ENCODE data around the gene CRAT.
"Not testable (repeated sequence)": the region's sequence is repeated elsewhere in the genome, so short reads cannot be mapped to it uniquely, and the experiment has no call there.

Gene CRAT

GRCh38 chr9:129113645-129114304 is 3.2 kb upstream of the CRAT start:
- in situ Hi-C loops (cut with MboI; ENCODE audit: low sequenced_read_pairs), result no loop called here

GRCh38 chr9:129112526-129112925 is 1.9 kb upstream of the CRAT start:
- in situ Hi-C loops (cut with MboI; ENCODE audit: low sequenced_read_pairs), result not testable (repeated sequence)

GRCh38 chr9:129111528-129112151 is 1.0 kb upstream of the CRAT start:
- in situ Hi-C loops (cut with MboI; ENCODE audit: low sequenced_read_pairs), result no loop called here

GRCh38 chr9:129109952-129110739 is 447 bp downstream of the CRAT start:
- in situ Hi-C loops (cut with MboI; ENCODE audit: low sequenced_read_pairs), result no loop called here

GRCh38 chr9:129109537-129109903 is 1.1 kb downstream of the CRAT start:
- in situ Hi-C loops (cut with MboI; ENCODE audit: low sequenced_read_pairs), result no loop called here

GRCh38 chr9:129108805-129109536 is 1.6 kb downstream of the CRAT start:
- in situ Hi-C loops (cut with MboI; ENCODE audit: low sequenced_read_pairs), result no loop called here

GRCh38 chr9:129108083-129108804 is 2.3 kb downstream of the CRAT start:
- in situ Hi-C loops (cut with MboI; ENCODE audit: low sequenced_read_pairs), result no loop called here

- in situ Hi-C loops (cut with MboI; ENCODE audit: low sequenced_read_pairs), result no loop called here
These were observed 2.9 kb downstream of the CRAT start for GRCh38 chr9:129107651-129108050.

- in situ Hi-C loops (cut with MboI; ENCODE audit: low sequenced_read_pairs), result no loop called here
These were observed 4.5 kb downstream of the CRAT start for GRCh38 chr9:129105857-129106694.

- in situ Hi-C loops (cut with MboI; ENCODE audit: low sequenced_read_pairs), result no loop called here
These were observed 6.5 kb downstream of the CRAT start for GRCh38 chr9:129104051-129104450.

- in situ Hi-C loops (cut with MboI; ENCODE audit: low sequenced_read_pairs), result no loop called here
These were observed 7.0 kb downstream of the CRAT start for GRCh38 chr9:129103595-129103965.

- in situ Hi-C loops (cut with MboI; ENCODE audit: low sequenced_read_pairs), result no loop called here
These were observed 7.6 kb downstream of the CRAT start for GRCh38 chr9:129102791-129103594.

GRCh38 chr9:129102095-129102525 is 8.5 kb downstream of the CRAT start:
- in situ Hi-C loops (cut with MboI; ENCODE audit: low sequenced_read_pairs), result no loop called here

GRCh38 chr9:129101279-129101678 is 9.3 kb downstream of the CRAT start:
- in situ Hi-C loops (cut with MboI; ENCODE audit: low sequenced_read_pairs), result no loop called here

- in situ Hi-C loops (cut with MboI; ENCODE audit: low sequenced_read_pairs), result no loop called here
These were observed 10.0 kb downstream of the CRAT start for GRCh38 chr9:129100383-129101169.

- in situ Hi-C loops (cut with MboI; ENCODE audit: low sequenced_read_pairs), result no loop called here
These were observed 12.3 kb downstream of the CRAT start for GRCh38 chr9:129098328-129098727.

- in situ Hi-C loops (cut with MboI; ENCODE audit: low sequenced_read_pairs), result no loop called here
These were observed 12.8 kb downstream of the CRAT start for GRCh38 chr9:129097671-129098306.

GRCh38 chr9:129095908-129096307 is 14.7 kb downstream of the CRAT start:
- in situ Hi-C loops (cut with MboI; ENCODE audit: low sequenced_read_pairs), result no loop called here
